Measurements from ENCODE around the gene CSRNP2. TPM values are rescaled to one million over a fixed set of nuclear protein-coding genes. Genes with fewer than 3 reads are reported as not detected.

CSRNP2 gene
- total and polyA plus RNA-seq, 4 donors, result 10.7 to 29.9 (median 20.6) TPM

- Histone ChIP-seq H3K36me3 (ENCODE audit: control insufficient read depth in 4 of 4, insufficient read depth in 4 of 4, low read length in 4 of 4) (peaks cover 0 to 1% (median 0%) of the 10 kb centered on the region in 4 donors), H3K9ac (ENCODE audit: insufficient read depth in 1 of 2, low read length in 2 of 2) (no peak overlapping the region), H3K4me1 (ENCODE audit: control insufficient read depth in 5 of 5, insufficient read depth in 5 of 5, low read length in 5 of 5) (peaks cover 5 to 19% (median 6%) of the 10 kb centered on the region in 5 donors), H3K27me3 (ENCODE audit: control insufficient read depth in 3 of 3, insufficient read depth in 3 of 3, low read length in 2 of 3) (no peaks in the 10 kb centered on the region), H3K27ac (ENCODE audit: low read depth in 1 of 2, low read length in 1 of 2) (no peak overlapping the region), H3K4me3 (no peak overlapping the region), H3K9me3 (ENCODE audit: control insufficient read depth in 4 of 4, insufficient read depth in 3 of 4, low read length in 3 of 4) (no peaks in the 10 kb centered on the region)
- TF ChIP-seq, protein P1, sequence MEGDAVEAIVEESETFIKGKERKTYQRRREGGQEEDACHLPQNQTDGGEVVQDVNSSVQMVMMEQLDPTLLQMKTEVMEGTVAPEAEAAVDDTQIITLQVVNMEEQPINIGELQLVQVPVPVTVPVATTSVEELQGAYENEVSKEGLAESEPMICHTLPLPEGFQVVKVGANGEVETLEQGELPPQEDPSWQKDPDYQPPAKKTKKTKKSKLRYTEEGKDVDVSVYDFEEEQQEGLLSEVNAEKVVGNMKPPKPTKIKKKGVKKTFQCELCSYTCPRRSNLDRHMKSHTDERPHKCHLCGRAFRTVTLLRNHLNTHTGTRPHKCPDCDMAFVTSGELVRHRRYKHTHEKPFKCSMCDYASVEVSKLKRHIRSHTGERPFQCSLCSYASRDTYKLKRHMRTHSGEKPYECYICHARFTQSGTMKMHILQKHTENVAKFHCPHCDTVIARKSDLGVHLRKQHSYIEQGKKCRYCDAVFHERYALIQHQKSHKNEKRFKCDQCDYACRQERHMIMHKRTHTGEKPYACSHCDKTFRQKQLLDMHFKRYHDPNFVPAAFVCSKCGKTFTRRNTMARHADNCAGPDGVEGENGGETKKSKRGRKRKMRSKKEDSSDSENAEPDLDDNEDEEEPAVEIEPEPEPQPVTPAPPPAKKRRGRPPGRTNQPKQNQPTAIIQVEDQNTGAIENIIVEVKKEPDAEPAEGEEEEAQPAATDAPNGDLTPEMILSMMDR (IDR thresholded peaks at IDR 0.05; ENCODE audit: control extremely low read depth, extremely low read depth), result no peak
- no peak for DNase-seq
- 62 to 80% methylated on average over 7 of the region's 7 CpGs for WGBS, 2 donors
- no peak for ATAC-seq (ENCODE audit: insufficient read depth, low FRiP score)
These were observed 62.8 kb downstream of the CSRNP2 start for GRCh38 chr12:51020448-51021182.

- TF ChIP-seq, protein P1 (IDR thresholded peaks at IDR 0.05; ENCODE audit: control extremely low read depth, extremely low read depth), result no peak
- Histone ChIP-seq H3K9me3 (ENCODE audit: control insufficient read depth in 4 of 4, insufficient read depth in 3 of 4, low read length in 3 of 4) (no peaks in the 10 kb centered on the region), H3K4me1 (ENCODE audit: control insufficient read depth in 5 of 5, insufficient read depth in 5 of 5, low read length in 5 of 5) (peaks cover 5 to 14% (median 6%) of the 10 kb centered on the region in 5 donors), H3K4me3 (no peak overlapping the region), H3K36me3 (ENCODE audit: control insufficient read depth in 4 of 4, insufficient read depth in 4 of 4, low read length in 4 of 4) (peaks cover 0 to 1% (median 0%) of the 10 kb centered on the region in 4 donors), H3K9ac (ENCODE audit: insufficient read depth in 1 of 2, low read length in 2 of 2) (no peak overlapping the region), H3K27me3 (ENCODE audit: control insufficient read depth in 3 of 3, insufficient read depth in 3 of 3, low read length in 2 of 3) (no peaks in the 10 kb centered on the region), H3K27ac (ENCODE audit: low read depth in 1 of 2, low read length in 1 of 2) (no peak overlapping the region)
- ATAC-seq (ENCODE audit: insufficient read depth, low FRiP score) (no peak), DNase-seq (no peak)
- 57 to 78% methylated on average over 2 of the region's 2 CpGs for WGBS, 2 donors
These were observed 63.5 kb downstream of the CSRNP2 start for GRCh38 chr12:51019927-51020326.

GRCh38 chr12:51018956-51019355, 64.4 kb downstream of the CSRNP2 start:
- WGBS, 2 donors, result 82 to 90% methylated on average over 2 of the region's 2 CpGs
- Histone ChIP-seq H3K4me3 (no peak overlapping the region), H3K9me3 (ENCODE audit: control insufficient read depth in 4 of 4, insufficient read depth in 3 of 4, low read length in 3 of 4) (no peaks in the 10 kb centered on the region), H3K4me1 (ENCODE audit: control insufficient read depth in 5 of 5, insufficient read depth in 5 of 5, low read length in 5 of 5) (peaks cover 3 to 6% (median 6%) of the 10 kb centered on the region in 5 donors), H3K27ac (ENCODE audit: low read depth in 1 of 2, low read length in 1 of 2) (no peak overlapping the region), H3K36me3 (ENCODE audit: control insufficient read depth in 4 of 4, insufficient read depth in 4 of 4, low read length in 4 of 4) (peaks cover 0 to 1% (median 0%) of the 10 kb centered on the region in 4 donors), H3K9ac (ENCODE audit: insufficient read depth in 1 of 2, low read length in 2 of 2) (no peak overlapping the region), H3K27me3 (ENCODE audit: control insufficient read depth in 3 of 3, insufficient read depth in 3 of 3, low read length in 2 of 3) (no peaks in the 10 kb centered on the region)
- TF ChIP-seq, protein P1 (IDR thresholded peaks at IDR 0.05; ENCODE audit: control extremely low read depth, extremely low read depth), result no peak
- DNase-seq (no peak), ATAC-seq (ENCODE audit: insufficient read depth, low FRiP score) (no peak)
